ENCODE results near the gene BBLN.

The BBLN gene

DNA sequence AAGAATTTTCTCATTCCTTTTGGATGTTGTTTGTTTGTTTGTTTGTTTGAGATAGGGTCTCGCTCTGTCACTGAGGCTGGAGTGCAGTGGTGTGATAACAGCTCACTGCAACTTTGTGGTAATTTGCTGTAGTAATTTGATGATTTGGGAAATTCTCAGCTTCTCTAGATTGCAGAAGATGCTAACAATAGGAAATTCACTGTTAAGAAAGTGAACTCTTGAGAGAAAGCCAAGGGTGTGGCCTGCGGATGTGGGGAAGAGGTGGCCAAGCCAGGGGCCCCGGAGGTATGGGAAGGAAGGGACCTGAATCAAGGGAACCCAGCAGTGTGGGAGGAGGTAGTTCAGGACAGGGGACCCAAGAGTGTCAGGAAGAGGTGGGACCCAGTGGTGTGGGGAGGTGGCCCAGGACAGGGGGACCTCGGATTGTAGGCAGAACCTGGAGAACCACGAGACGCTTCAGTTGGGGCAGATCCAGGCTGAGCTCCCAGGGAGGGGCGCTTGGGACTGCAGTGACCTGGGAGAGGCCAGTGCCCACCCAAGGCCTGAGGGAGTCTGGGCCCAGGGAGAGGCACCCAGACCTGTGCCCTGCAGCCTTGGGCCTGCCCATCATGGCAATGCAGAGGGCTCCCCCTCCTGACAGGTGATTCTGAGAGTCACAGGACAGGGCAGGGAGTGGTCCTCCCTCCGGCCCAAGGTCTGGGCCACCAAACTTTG, 16.4 kb upstream of the BBLN start:
- no peak overlapping the region for H3K27ac ChIP-seq

DNA sequence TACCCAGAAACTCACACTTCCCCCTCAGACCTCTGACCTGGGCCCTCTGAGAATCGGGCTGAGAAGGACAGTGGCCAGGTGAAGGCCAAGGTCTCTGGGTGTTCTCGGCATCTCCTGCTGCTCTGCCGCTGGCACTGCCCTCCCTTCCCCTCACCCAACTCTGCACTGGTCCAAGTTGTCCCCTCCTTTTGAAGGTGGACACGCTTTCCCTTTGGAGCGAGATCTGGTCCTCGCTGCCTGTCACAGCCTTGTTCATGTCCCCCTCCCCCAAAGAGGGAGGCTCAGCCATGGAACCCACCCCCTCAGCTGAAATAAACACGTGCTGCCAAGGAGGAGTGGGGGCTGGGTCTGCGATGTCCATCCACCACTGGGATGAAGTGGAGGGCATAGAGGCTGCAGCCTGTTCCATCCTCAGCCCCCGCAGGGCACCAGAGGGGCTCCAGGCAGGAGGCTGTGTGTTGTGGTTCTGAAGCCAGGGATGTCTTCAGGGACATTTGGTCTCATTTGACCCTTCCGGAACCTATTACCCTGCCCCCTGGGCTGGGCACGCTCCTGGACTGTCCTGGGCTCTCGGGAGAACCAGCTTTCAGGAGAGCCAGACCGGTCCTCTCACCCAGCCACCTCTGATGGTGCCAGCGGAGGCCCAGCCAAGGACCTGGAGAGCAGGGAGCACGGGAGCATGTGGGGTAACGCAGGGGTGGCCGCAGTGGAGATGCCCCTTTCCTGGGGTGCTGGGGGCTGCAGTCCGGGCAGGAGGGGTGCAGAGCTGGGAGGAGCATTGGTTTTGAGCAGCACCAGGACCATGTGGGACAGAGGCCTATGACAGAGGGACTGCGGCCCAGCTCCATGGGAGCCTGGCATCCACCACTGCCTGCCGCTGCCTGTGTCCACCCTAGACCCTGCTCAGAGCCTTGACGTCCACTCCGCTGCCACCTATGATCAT, 15.6 kb upstream of the BBLN start:
- no peak overlapping the region for H3K27ac ChIP-seq
- no peak for TF ChIP-seq CTCF (IDR thresholded peaks at IDR 0.05)
- TF ChIP-seq ZFX (IDR thresholded peaks at IDR 0.05; ENCODE audit: borderline replicate concordance): no peak

More for the DNA sequence above, 16.4 kb upstream of the BBLN start:
- no peak for TF ChIP-seq ZFX (IDR thresholded peaks at IDR 0.05; ENCODE audit: borderline replicate concordance)

DNA sequence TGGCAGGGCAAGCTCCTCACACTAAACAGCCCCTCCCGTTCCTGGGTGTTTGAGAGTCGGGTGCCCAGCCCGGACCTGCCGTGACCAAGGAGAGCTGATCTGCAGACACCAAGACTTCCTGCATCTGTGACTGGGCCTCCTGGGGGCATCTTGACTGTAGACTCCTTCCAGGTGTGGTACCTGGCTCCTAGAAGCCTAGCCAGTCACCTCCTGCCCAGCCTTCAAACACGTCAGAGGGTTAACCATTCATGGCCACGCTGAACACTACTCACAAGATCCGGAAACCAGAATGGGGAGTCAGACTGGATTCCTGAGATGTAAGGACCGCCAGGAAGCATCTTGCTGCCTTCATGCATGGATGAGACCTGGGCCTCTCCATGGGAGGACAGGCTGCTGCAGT, 14.5 kb upstream of the BBLN start:
- TF ChIP-seq CTCF (IDR thresholded peaks at IDR 0.05): no peak
- TF ChIP-seq ZFX (IDR thresholded peaks at IDR 0.05; ENCODE audit: borderline replicate concordance): no peak
- no peak overlapping the region for H3K27ac ChIP-seq

- no peak overlapping the region for H3K27ac ChIP-seq
- TF ChIP-seq ZFX (IDR thresholded peaks at IDR 0.05; ENCODE audit: borderline replicate concordance) (no peak), CTCF (IDR thresholded peaks at IDR 0.05) (no peak)
Measured at GRCh38 chr9:128145951-128146351, 14.1 kb upstream of the BBLN start.

GRCh38 chr9:128146591-128147120, 13.4 kb upstream of the BBLN start:
- no peak for TF ChIP-seq CTCF (IDR thresholded peaks at IDR 0.05)
- TF ChIP-seq ZFX (IDR thresholded peaks at IDR 0.05; ENCODE audit: borderline replicate concordance): no peak
- no peak overlapping the region for H3K27ac ChIP-seq

DNA sequence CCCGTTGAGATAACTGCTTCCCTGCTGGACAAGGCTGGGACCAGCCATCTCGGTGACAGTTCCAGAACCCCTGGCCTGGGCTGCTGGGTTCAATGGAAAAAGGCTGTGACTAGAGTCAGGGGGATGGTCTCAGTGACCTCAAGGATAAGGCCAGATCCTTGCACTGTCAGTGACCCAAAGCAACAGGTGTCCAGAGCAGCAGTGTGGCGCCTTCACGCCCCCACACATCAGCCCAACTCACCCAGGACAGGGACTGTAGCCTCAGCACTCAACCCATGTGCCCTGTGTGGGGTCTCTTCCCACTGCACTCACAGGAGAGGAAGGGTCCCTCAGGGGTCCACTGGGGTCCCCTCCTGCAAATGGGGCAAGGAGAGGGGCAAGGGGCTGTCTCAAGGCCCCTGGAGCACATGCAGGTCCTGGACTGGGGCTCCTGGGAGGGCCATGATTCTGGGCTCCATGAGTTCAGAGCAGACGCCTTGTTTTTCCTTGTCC, 11.5 kb upstream of the BBLN start:
- H3K27ac ChIP-seq: no peak overlapping the region
- TF ChIP-seq ZFX (IDR thresholded peaks at IDR 0.05; ENCODE audit: borderline replicate concordance) (no peak), CTCF (IDR thresholded peaks at IDR 0.05) (no peak)

DNA sequence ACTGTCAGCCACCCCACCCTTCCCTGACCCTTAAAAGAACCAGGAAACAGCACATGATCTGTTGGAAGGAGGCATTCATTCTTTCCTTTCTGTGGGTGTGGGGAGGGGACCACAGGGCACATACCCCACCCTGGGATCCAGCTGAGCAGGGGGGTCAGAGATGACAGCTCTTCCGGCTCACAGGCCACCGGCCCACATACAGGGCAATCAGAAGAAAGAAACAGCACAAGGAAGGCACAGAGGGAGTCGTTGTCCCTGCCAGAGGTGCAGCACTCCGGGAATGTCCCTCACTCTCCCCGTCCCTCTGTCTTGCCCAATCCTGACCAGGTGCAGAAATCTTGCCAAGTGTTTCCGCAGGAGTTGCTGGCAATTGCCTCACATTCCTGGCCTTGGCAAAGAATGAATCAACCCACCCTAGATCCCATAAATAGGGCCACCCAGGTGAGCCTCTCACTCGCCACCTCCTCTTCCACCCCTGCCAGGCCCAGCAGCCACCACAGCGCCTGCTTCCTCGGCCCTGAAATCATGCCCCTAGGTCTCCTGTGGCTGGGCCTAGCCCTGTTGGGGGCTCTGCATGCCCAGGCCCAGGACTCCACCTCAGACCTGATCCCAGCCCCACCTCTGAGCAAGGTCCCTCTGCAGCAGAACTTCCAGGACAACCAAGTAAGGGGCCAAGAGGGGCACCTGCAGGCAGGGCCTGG, 10.9 kb upstream of the BBLN start, which contains the start of gene LCN2:
LCN2 (plus strand) TSS at position 453 of the 701 bp plus-strand sequence; CDS start at position 526, 73 bp downstream.
- TF ChIP-seq ZFX (IDR thresholded peaks at IDR 0.05; ENCODE audit: borderline replicate concordance) (no peak), CTCF (IDR thresholded peaks at IDR 0.05) (no peak)
- no peak within 1 kb of the TSS for H3K27ac ChIP-seq
